HG03571 (cell line): ENCODE data around the gene CCL14.
"Not testable (repeated sequence)": the region's sequence is repeated elsewhere in the genome, so short reads cannot be mapped to it uniquely, and the experiment has no call there.

Experiments
- ATAC-seq: cut with Tn5 transposase; IDR thresholded peaks from one replicate; pipeline ENCODE4 v1.9.1; 2021; ENCODE audit not compliant: unreplicated experiment

The CCL14 gene

DNA sequence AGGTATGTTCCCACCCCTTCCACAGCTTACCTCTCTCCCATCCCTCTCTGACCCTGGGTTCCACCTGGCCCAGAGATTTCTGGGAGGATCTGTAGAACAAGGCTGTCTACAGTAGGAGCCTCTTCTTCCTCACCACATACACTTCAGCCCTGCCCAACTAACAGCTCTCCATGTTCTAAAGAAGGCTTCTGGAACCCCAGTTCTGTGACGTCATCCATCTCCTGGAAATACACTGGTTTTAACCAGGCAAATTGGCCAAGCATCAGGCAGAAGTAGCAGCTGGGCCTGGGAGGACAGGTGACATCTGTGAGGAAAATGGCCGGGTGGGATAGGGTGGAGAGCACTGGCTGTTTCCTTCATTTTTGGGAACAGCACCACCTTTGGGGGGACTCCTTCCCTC, 43.0 kb downstream of the CCL14 start, which contains the start of gene LYZL6:
Gene LYZL6 (minus strand): TSS at position 177 of the 400 bp plus-strand sequence. CDS start 4,357 bp downstream, outside the sequence.
- no peak for ATAC-seq

DNA sequence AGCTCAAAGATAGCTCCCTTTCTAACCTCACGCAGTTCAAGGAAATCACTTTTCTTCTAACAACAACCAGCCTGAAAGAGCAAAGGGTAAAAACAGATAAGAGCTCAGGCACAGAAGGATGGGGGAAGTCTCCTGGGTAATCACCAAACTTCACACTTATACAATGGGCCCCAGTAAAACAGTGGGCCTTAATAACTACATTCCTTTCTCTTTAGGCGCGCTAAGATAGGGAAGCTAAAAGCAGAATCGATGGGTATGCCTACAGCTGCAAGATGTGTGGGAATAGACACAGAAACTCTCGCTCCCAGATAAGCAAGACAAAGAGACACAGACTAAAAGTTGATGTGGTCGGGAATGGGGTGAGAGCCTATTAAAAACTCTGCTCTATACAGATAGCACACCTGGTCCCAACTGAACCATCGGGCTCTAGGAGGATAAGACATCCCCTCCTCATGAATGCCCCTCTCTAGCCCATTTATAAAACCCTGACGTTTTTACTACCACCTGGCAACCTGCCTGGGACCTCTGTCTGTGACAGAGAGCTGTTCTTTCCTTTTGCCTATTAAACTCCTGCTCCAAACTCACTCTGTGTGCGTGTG, 43.8 kb downstream of the CCL14 start:
- ATAC-seq: no peak

DNA sequence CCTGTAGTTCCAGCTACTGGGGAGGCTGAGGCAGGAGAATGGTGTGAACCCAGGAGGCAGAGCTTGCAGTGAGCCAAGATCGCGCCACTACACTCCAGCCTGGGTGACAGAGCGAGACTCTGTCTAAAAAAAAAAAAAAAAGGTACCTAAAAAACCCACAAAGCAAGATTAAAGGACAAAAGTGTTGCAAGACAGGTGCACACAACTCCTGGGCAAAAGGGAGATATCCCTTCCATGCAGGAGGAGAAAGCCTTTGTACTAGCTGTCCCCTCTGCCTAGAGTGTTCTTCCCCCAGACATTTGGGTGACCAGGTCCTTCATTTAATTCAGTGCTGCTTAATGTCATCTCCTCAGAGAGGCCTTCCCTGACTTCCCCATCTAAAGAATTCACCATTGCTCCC, 48.0 kb downstream of the CCL14 start:
- not testable (repeated sequence) for ATAC-seq

DNA sequence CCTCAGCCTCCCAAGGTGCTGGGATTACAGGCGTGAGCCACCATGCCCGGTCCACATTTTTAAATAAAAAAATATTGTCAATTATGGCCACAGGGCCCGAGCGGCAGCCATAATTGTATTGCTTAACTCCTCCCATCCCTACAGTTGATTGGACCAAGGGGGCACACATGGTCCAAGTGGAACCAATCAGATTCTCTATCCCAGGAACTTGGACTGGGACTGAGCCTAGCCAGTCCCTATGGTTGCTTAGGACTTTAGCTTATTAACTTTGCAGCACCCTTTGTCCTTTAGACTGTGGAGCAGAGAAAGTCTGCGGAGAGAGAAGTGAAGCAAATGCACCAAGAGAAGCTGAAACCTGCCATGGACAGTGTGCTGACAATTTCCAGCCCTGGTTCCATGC, 50.5 kb downstream of the CCL14 start:
- no peak for ATAC-seq

DNA sequence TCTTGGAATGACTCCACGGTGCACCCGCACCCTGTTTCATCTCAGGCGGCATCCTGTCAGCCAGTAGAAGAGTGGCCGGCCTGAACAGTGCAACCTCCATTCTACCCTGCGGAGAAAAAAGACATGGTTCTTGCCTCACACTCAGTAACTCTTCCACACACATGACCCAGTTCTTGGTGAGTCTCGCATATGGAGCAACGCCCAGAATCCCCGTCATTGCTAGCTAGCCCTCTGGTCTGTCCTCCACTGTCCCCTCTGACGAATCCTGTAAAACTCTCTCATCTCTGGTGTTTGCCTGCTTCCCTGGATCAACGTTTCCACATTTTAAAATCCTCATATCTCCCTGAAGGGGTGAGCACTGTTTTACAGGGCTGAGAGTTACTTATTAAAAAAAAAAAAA, 51.8 kb downstream of the CCL14 start:
- ATAC-seq: no peak
